Measurements from ENCODE around the gene DGKB.
A peak's percentile ranks its signal among the peaks of the same experiment; 100 is the strongest.
"Not testable (repeated sequence)": the region's sequence is repeated elsewhere in the genome, so short reads cannot be mapped to it uniquely, and the experiment has no call there.

The DGKB gene

DNA sequence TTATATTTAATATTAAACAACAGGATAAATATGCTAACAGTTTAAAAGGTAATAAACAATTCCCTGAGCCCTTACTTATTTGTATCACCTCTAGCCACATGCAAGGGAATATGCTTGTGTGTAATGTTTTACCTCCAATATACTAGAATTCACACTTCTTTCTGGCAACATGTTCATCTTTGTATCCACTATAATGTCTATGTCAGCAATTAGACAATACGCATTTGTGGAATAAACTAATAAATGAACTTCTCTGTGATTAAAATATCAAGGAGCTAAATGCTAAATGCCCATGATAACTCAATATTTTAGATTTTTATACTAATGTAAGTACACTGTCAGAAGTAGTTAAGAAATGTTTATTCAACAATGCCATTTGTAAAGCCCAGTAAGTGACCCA lies 350.5 kb downstream of the DGKB start:
- DNase-seq = no peak

- DNase-seq = no peak
Observed at GRCh38 chr7:14551310-14551709, 351.2 kb downstream of the DGKB start.

- DNase-seq = no peak
Observed at GRCh38 chr7:14542624-14543023, 359.9 kb downstream of the DGKB start.

- DNase-seq = no peak
Observed at GRCh38 chr7:14521183-14521582, 381.4 kb downstream of the DGKB start.

DNA sequence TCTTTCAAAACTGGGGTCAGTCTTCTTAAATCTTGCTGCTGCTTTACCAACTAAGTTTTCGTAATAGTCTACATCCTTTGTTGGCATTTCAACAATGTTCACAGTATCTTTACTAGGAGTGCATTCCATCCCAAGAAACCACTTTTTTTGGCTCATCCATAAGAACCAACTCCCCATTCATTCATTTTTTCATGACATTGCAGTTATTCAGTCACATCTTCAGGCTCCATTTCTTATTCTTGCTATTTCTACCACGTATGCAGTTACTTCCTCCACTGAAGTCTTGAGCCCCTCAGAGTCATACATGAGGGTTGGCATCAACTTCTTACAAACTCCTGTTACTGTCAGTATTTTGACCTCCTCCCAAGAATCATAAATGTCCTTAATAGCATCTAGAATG lies 392.3 kb downstream of the DGKB start:
- DNase-seq = no peak

DNA sequence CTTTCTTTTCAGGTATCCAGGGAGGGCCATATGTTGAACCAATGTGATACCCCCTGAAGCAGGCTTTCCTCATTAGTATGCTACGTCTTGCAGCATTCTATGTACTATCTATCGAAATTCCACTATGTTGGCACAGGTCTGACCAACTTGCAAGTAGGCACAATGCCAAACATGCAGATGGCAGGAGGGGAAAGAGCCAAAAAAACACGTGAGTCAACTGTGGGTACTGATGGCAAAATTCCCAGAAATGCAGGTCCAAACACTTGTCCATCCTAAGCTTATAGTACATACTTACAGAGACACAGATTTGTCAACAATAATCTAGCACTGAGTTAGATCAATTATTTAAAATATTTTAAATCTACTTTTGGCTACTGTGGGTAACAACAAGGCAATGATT lies 394.9 kb downstream of the DGKB start:
- peak; percentile 79 for DNase-seq

GRCh38 chr7:14505906-14506305 lies 396.6 kb downstream of the DGKB start:
- no peak for DNase-seq

- DNase-seq = peak; percentile 93
Observed at GRCh38 chr7:14504134-14504533, 398.4 kb downstream of the DGKB start.

- no peak for DNase-seq
Observed at GRCh38 chr7:14503623-14504022, 398.9 kb downstream of the DGKB start.

GRCh38 chr7:14501436-14501835 lies 401.1 kb downstream of the DGKB start:
- no peak for DNase-seq

DNA sequence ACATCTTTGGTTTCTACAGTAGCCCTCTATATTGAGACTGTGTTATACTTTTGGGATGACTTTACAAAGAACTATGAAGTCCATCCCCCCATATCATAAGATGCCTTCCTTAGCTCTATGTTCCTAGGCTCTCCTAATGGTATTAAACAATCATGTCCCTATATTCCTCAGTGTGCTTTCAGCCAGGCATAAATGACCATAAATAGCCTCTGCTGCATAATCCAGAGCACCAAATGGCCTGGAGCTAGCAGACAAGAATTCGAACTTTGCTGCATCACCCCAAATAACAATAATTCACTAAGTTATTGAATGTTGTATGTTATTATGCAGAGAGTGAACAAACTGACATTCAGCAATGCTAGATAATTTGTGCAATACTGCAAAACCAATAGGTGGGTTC lies 405.2 kb downstream of the DGKB start:
- no peak for DNase-seq

GRCh38 chr7:14495633-14496032 lies 406.9 kb downstream of the DGKB start:
- no peak for DNase-seq

- DNase-seq = no peak
Observed at GRCh38 chr7:14487701-14488395, 414.7 kb downstream of the DGKB start.

GRCh38 chr7:14483663-14484062 lies 418.9 kb downstream of the DGKB start:
- no peak for DNase-seq

DNA sequence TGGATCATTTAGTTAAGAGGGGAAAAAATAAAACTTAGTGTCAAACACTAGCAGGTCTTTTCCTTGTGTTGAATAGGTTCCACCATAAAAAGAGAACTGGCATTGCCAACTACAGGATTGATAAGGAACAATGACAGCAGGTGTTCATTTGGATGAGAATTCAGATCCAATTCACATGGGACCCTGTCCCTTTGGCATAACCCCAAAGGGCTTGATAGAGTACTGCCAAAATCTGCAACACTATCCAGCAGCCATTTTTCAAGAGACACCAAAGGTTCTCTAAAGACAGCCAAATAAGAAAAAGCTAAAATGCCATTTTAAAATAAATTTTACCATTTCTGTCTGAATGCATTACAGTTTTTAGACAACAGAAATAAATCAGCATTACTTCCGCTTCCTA lies 422.3 kb downstream of the DGKB start:
- peak; percentile 61 for DNase-seq

- no peak for DNase-seq
Observed at GRCh38 chr7:14478834-14479510, 423.6 kb downstream of the DGKB start.

DNA sequence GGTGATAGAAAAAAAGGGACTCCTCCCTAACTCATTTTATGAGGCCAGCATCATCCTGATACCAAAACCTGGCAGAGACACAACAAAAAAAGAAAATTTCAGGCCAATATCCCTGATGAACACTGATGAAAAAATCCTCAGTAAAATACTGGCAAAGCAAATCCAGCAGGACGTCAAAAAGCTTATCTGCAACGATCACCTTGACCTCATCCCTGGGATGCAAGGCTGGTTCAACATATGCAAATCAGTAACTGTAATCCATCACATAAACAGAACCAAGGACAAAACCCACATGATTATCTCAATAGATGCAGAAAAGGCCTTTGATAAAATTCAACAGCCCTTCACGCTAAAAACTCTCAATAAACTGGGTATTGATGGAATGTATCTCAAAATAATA lies 440.8 kb downstream of the DGKB start:
- not testable (repeated sequence) for DNase-seq

DNA sequence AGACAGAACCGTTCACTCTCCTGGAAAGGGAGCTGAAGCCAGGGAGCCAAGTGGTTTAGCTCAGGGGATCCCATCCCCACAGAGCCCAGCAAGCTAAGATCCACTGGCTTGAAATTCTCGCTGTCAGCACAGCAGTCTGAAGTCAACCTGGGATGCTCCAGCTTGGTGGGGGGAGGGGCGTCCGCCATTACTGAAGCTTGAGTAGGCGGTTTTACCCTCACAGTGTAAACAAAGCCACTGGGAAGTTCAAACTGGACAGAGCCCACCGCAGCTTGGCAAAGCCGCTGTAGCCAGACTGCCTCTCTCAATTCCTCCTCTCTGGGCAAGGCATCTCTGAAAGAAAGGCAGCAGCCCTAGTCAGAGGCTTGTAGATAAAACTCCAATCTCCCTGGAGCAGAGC lies 443.7 kb downstream of the DGKB start:
- not testable (repeated sequence) for DNase-seq

GRCh38 chr7:14457568-14458453 lies 444.7 kb downstream of the DGKB start:
- DNase-seq = peak; percentile 73

- DNase-seq = no peak
Observed at GRCh38 chr7:14449291-14449690, 453.3 kb downstream of the DGKB start.

GRCh38 chr7:14446829-14447228 lies 455.7 kb downstream of the DGKB start:
- DNase-seq = no peak

DNA sequence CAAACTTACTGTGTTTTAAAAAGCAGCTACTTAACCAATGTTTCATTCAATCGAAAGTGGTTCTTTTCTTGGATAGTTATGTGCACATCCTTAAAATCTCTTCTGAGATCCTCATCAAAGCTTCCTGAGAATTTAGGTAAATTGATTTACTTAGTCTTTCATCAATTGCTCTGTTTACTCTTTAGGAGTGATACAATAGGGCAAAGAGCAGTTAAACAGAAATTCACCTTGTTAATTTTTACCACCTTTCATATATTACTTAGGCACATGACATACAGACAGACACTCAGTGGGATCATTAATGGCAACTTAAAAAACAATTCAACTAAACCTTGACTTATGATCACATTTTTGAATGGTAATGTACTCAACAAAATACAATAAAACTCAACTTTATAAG lies 456.3 kb downstream of the DGKB start:
- no peak for DNase-seq

- DNase-seq = no peak
Observed at GRCh38 chr7:14438366-14438765, 464.2 kb downstream of the DGKB start.

GRCh38 chr7:14436878-14437277 lies 465.7 kb downstream of the DGKB start:
- no peak for DNase-seq

Measured in DMS153 (cell line).